ENCODE data around the gene TMEM63C.

The TMEM63C gene

GRCh38 chr14:77199590-77199989 is 18.0 kb downstream of the TMEM63C start:
- no peak for DNase-seq

- no peak for DNase-seq
Measured at GRCh38 chr14:77200406-77200985, 18.9 kb downstream of the TMEM63C start.

GRCh38 chr14:77201696-77202095 is 20.1 kb downstream of the TMEM63C start:
- no peak for DNase-seq

- DNase-seq: peak; percentile 96
Measured at GRCh38 chr14:77203611-77204458, 22.2 kb downstream of the TMEM63C start.

- peak; percentile 100 for DNase-seq
Measured at GRCh38 chr14:77204459-77204771, 22.8 kb downstream of the TMEM63C start.

- DNase-seq: no peak
Measured at GRCh38 chr14:77204907-77205306, 23.3 kb downstream of the TMEM63C start.

- DNase-seq: no peak
Measured at GRCh38 chr14:77205566-77205965, 24.0 kb downstream of the TMEM63C start.

- DNase-seq: no peak
Measured at GRCh38 chr14:77206261-77206824, 24.7 kb downstream of the TMEM63C start.

GRCh38 chr14:77206877-77207389 is 25.3 kb downstream of the TMEM63C start:
- peak; percentile 48 for DNase-seq

- peak; percentile 96 for DNase-seq
Measured at GRCh38 chr14:77208291-77208978, 26.8 kb downstream of the TMEM63C start.

- peak; percentile 29 for DNase-seq
Measured at GRCh38 chr14:77208979-77209318, 27.4 kb downstream of the TMEM63C start.

GRCh38 chr14:77212097-77212870 is 30.7 kb downstream of the TMEM63C start:
- no peak for DNase-seq

GRCh38 chr14:77212943-77213678 is 31.5 kb downstream of the TMEM63C start:
- DNase-seq: peak; percentile 95

GRCh38 chr14:77213679-77214016 is 32.0 kb downstream of the TMEM63C start:
- no peak for DNase-seq

- no peak for DNase-seq
Measured at GRCh38 chr14:77214216-77214615, 32.6 kb downstream of the TMEM63C start.

GRCh38 chr14:77217551-77217950 is 36.0 kb downstream of the TMEM63C start:
- DNase-seq: no peak

- no peak for DNase-seq
Measured at GRCh38 chr14:77219591-77219990, 38.0 kb downstream of the TMEM63C start.

GRCh38 chr14:77220246-77221017 is 38.8 kb downstream of the TMEM63C start:
- no peak for DNase-seq

GRCh38 chr14:77221241-77221871 is 39.8 kb downstream of the TMEM63C start:
- no peak for DNase-seq

GRCh38 chr14:77222546-77223225 is 41.1 kb downstream of the TMEM63C start:
- DNase-seq: no peak

Measured in DMS79 treated with DMSO at 0.1 percent for 48 hours (cell line).